GM23338 (cell line): ENCODE data around the gene CYP3A5.

Source experiments
- CREB1 ChIP-seq: fragments of 250-450 bp; sonication (Bioruptor Pico); IDR thresholded peaks from 2 replicates; pipeline ENCODE4 v1.5.0; 2020; ENCODE audit warnings: low read depth, mild to moderate bottlenecking, moderate library complexity
- CTCF ChIP-seq, 2 experiments: fragments of 200-600 bp in 1 of 2; sonication (generic) in 1 of 2; conservative IDR thresholded peaks; 2 replicates each; pipeline versions ENCODE4 v1.5.1 to v1.6.1; 2016 to 2017; ENCODE audit warnings: antibody characterized with exemption in 2 of 2, low read depth in 2 of 2, mild to moderate bottlenecking in 2 of 2, moderate library complexity in 1 of 2
- EZH2 ChIP-seq: fragments of 200-600 bp; sonication (generic); IDR thresholded peaks from one replicate; pipeline ENCODE4 v1.8.0; 2017; ENCODE audit warnings: antibody characterized with exemption, mild to moderate bottlenecking, low read depth; ENCODE audit not compliant: unreplicated experiment
- EZH2phosphoT487 ChIP-seq: fragments of 200-600 bp; sonication (generic); IDR thresholded peaks from one replicate; pipeline ENCODE4 v1.8.1; 2018; ENCODE audit warnings: antibody characterized with exemption; ENCODE audit not compliant: unreplicated experiment
- JUNB ChIP-seq: IDR thresholded peaks from one replicate; pipeline ENCODE4 v1.6.1; 2016; ENCODE audit warnings: antibody characterized with exemption; ENCODE audit not compliant: unreplicated experiment
- NANOG ChIP-seq: IDR thresholded peaks from 2 replicates; pipeline ENCODE4 v1.6.1; 2016; ENCODE audit warnings: antibody characterized with exemption, borderline replicate concordance
- POLR2AphosphoS5 ChIP-seq: IDR thresholded peaks from 2 replicates; pipeline ENCODE4 v1.6.1; 2016; ENCODE audit warnings: antibody characterized with exemption, low read depth
- STAT1 ChIP-seq: IDR thresholded peaks from one replicate; pipeline ENCODE4 v1.6.1; 2016; ENCODE audit warnings: antibody characterized with exemption; ENCODE audit not compliant: unreplicated experiment
- TF ChIP-seq, protein P1 (sequence below): IDR thresholded peaks from one replicate; pipeline ENCODE4 v1.6.1; 2018; ENCODE audit warnings: antibody characterized with exemption; ENCODE audit not compliant: unreplicated experiment

GRCh38 chr7:99618726-99619125 lies 61.1 kb downstream of the CYP3A5 start:
- no peak for TF ChIP-seq POLR2AphosphoS5
- no peak for TF ChIP-seq EZH2
- no peak for TF ChIP-seq CTCF (conservative IDR thresholded peaks at IDR 0.05; ENCODE audit: low read depth in 2 of 2)
- TF ChIP-seq EZH2phosphoT487 = no peak
- TF ChIP-seq, protein P1, sequence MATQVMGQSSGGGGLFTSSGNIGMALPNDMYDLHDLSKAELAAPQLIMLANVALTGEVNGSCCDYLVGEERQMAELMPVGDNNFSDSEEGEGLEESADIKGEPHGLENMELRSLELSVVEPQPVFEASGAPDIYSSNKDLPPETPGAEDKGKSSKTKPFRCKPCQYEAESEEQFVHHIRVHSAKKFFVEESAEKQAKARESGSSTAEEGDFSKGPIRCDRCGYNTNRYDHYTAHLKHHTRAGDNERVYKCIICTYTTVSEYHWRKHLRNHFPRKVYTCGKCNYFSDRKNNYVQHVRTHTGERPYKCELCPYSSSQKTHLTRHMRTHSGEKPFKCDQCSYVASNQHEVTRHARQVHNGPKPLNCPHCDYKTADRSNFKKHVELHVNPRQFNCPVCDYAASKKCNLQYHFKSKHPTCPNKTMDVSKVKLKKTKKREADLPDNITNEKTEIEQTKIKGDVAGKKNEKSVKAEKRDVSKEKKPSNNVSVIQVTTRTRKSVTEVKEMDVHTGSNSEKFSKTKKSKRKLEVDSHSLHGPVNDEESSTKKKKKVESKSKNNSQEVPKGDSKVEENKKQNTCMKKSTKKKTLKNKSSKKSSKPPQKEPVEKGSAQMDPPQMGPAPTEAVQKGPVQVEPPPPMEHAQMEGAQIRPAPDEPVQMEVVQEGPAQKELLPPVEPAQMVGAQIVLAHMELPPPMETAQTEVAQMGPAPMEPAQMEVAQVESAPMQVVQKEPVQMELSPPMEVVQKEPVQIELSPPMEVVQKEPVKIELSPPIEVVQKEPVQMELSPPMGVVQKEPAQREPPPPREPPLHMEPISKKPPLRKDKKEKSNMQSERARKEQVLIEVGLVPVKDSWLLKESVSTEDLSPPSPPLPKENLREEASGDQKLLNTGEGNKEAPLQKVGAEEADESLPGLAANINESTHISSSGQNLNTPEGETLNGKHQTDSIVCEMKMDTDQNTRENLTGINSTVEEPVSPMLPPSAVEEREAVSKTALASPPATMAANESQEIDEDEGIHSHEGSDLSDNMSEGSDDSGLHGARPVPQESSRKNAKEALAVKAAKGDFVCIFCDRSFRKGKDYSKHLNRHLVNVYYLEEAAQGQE = no peak
- TF ChIP-seq STAT1 = no peak
- TF ChIP-seq NANOG = no peak
- TF ChIP-seq JUNB = no peak
- TF ChIP-seq CREB1 = no peak
